ENCODE measurements around the gene DPAGT1.
"Not testable (repeated sequence)": the region's sequence is repeated elsewhere in the genome, so short reads cannot be mapped to it uniquely, and the experiment has no call there.

DNA sequence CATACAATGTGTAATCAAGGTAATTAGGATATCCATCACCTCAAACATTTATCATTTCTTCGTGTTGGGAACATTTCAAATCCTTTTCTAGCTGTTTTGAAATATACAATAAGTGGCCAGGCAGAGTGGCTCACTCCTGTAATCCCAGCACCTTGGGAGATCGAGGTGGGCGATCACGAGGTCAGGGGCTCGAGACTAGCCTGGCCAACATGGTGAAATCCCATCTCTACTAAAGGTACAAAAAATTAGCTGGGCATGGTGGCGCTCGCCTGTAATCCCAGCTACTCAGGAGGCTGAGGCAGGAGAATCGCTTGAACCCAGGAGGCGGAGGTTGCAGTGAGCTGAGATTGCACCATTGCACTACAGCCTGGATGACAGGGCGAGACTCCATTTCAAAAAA is 37.6 kb upstream of the DPAGT1 start:
- not testable (repeated sequence) for TF ChIP-seq POLR2A (IDR thresholded peaks at IDR 0.05)
- TF ChIP-seq, protein P1, sequence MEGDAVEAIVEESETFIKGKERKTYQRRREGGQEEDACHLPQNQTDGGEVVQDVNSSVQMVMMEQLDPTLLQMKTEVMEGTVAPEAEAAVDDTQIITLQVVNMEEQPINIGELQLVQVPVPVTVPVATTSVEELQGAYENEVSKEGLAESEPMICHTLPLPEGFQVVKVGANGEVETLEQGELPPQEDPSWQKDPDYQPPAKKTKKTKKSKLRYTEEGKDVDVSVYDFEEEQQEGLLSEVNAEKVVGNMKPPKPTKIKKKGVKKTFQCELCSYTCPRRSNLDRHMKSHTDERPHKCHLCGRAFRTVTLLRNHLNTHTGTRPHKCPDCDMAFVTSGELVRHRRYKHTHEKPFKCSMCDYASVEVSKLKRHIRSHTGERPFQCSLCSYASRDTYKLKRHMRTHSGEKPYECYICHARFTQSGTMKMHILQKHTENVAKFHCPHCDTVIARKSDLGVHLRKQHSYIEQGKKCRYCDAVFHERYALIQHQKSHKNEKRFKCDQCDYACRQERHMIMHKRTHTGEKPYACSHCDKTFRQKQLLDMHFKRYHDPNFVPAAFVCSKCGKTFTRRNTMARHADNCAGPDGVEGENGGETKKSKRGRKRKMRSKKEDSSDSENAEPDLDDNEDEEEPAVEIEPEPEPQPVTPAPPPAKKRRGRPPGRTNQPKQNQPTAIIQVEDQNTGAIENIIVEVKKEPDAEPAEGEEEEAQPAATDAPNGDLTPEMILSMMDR (IDR thresholded peaks at IDR 0.05): not testable (repeated sequence)
